A549 (cell line): ENCODE measurements around the gene SBNO2. TPM values are rescaled to one million over a fixed set of nuclear protein-coding genes. Genes with fewer than 3 reads are reported as not detected.

ENCODE experiments used
- BCL3 ChIP-seq: fragments of >200 bp; sonication (Bioruptor Twin); formaldehyde crosslinking; IDR thresholded peaks from 3 replicates; pipeline ENCODE4 v1.6.1; 2016
- BHLHE40 ChIP-seq: IDR thresholded peaks from 2 replicates; pipeline ENCODE4 v1.6.1; 2012; ENCODE audit warnings: low read depth, low read length, inconsistent platforms
- CBX8 ChIP-seq: fragments of 200-600 bp; sonication (generic); IDR thresholded peaks from 2 replicates; pipeline ENCODE4 v1.6.1; 2016
- CEBPB ChIP-seq, 2 experiments: fragments of >200 bp in 1 of 2; sonication (Bioruptor Twin) in 1 of 2; formaldehyde crosslinking in 1 of 2; IDR thresholded peaks; 2 replicates each; pipeline ENCODE4 v1.6.1; 2012 to 2016
- CHD2 ChIP-seq: fragments of 150-350 bp; IDR thresholded peaks from 2 replicates; pipeline ENCODE4 v1.6.1; 2014; ENCODE audit warnings: low read length; ENCODE audit not compliant: partially characterized antibody
- CHD4 ChIP-seq: fragments of 200-600 bp; sonication (generic); IDR thresholded peaks from 2 replicates; pipeline ENCODE4 v1.6.1; 2016; ENCODE audit warnings: antibody characterized with exemption, mild to moderate bottlenecking, borderline replicate concordance
- EHMT2 ChIP-seq: fragments of 200-600 bp; sonication (generic); IDR thresholded peaks from 2 replicates; pipeline ENCODE4 v1.6.1; 2016; ENCODE audit warnings: antibody characterized with exemption, low read depth, mild to moderate bottlenecking, moderate library complexity
- ELK1 ChIP-seq: fragments of 150-350 bp; IDR thresholded peaks from 2 replicates; pipeline ENCODE4 v1.6.1; 2014; ENCODE audit warnings: low read depth, mild to moderate bottlenecking, low read length
- ESRRA ChIP-seq: fragments of 150-350 bp; IDR thresholded peaks from 2 replicates; pipeline ENCODE4 v1.6.1; 2014; ENCODE audit warnings: mild to moderate bottlenecking, low read length, borderline replicate concordance
- FOSB ChIP-seq: fragments of 250-450 bp; sonication (Bioruptor Pico); IDR thresholded peaks from 2 replicates; pipeline ENCODE4 v1.5.0; 2020; ENCODE audit warnings: mild to moderate bottlenecking, moderate library complexity
- FOXS1 ChIP-seq: fragments of 250-450 bp; sonication (Bioruptor Pico); IDR thresholded peaks from 2 replicates; pipeline ENCODE4 v1.5.0; 2020; ENCODE audit warnings: mild to moderate bottlenecking, moderate library complexity
- GATA3 ChIP-seq: IDR thresholded peaks from 2 replicates; pipeline ENCODE4 v1.6.1; 2012; ENCODE audit warnings: borderline replicate concordance
- HES2 ChIP-seq: fragments of >200 bp; sonication (Bioruptor Twin); formaldehyde crosslinking; IDR thresholded peaks from 2 replicates; pipeline ENCODE4 v1.6.1; 2016
- HOXA7 ChIP-seq: fragments of 250-450 bp; sonication (Bioruptor Pico); IDR thresholded peaks from 2 replicates; pipeline ENCODE4 v1.5.0; 2020; ENCODE audit warnings: mild to moderate bottlenecking, moderate library complexity
- HOXB13 ChIP-seq: fragments of 250-450 bp; sonication (Bioruptor Pico); IDR thresholded peaks from 2 replicates; pipeline ENCODE4 v1.5.0; 2020; ENCODE audit warnings: low read depth, mild to moderate bottlenecking, moderate library complexity
- HOXB5 ChIP-seq: fragments of 250-450 bp; sonication (Bioruptor Pico); IDR thresholded peaks from 2 replicates; pipeline ENCODE4 v1.5.0; 2020; ENCODE audit warnings: mild to moderate bottlenecking, moderate library complexity
- JUN ChIP-seq, 2 experiments: fragments of >200 bp; sonication (Bioruptor Twin); formaldehyde crosslinking; IDR thresholded peaks; 2 replicates in 1 of 2; 3 replicates in 1 of 2; pipeline ENCODE4 v1.6.1; 2016 to 2017
- JUNB ChIP-seq: fragments of >200 bp; sonication (Bioruptor Twin); formaldehyde crosslinking; IDR thresholded peaks from 2 replicates; pipeline ENCODE4 v1.6.1; 2016
- MAX ChIP-seq: IDR thresholded peaks from 2 replicates; pipeline ENCODE4 v1.6.1; 2012
- MYC ChIP-seq: IDR thresholded peaks from 2 replicates; pipeline ENCODE4 v1.6.1; 2012; ENCODE audit warnings: mild to moderate bottlenecking, inconsistent platforms, low read length, improper control_type of control experiment, borderline replicate concordance
- NFE2L2 ChIP-seq: fragments of 150-350 bp; conservative IDR thresholded peaks from 2 replicates; pipeline ENCODE4 v1.6.1; 2014; ENCODE audit warnings: low read length
- NR3C1 ChIP-seq: fragments of >200 bp; sonication (Bioruptor Twin); formaldehyde crosslinking; IDR thresholded peaks from 3 replicates; pipeline ENCODE4 v1.6.1; 2017
- PHF8 ChIP-seq: fragments of 200-600 bp; sonication (generic); IDR thresholded peaks from 2 replicates; pipeline ENCODE4 v1.6.1; 2016; ENCODE audit warnings: low read depth, mild to moderate bottlenecking, antibody characterized with exemption, moderate library complexity, borderline replicate concordance
- RAD21 ChIP-seq, 2 experiments: fragments of >200 bp in 1 of 2; sonication (Bioruptor Twin) in 1 of 2; formaldehyde crosslinking in 1 of 2; IDR thresholded peaks in 1 of 2; conservative IDR thresholded peaks in 1 of 2; 2 replicates in 1 of 2; 3 replicates in 1 of 2; pipeline ENCODE4 v1.6.1; 2012 to 2018; ENCODE audit warnings: inconsistent platforms in 1 of 2
- RARB ChIP-seq: fragments of 250-450 bp; sonication (Bioruptor Pico); IDR thresholded peaks from 2 replicates; pipeline ENCODE4 v1.8.0; 2021; ENCODE audit warnings: mild to moderate bottlenecking, moderate library complexity
- REST ChIP-seq: fragments of 200-600 bp; sonication (generic); IDR thresholded peaks from 2 replicates; pipeline ENCODE4 v1.6.1; 2016; ENCODE audit warnings: antibody characterized with exemption, mild to moderate bottlenecking, moderate library complexity
- SMC3 ChIP-seq: fragments of >200 bp; sonication (Bioruptor Twin); formaldehyde crosslinking; IDR thresholded peaks from 3 replicates; pipeline ENCODE4 v1.6.1; 2018; ENCODE audit warnings: inconsistent platforms
- SREBF2 ChIP-seq: fragments of 450-650 bp; IDR thresholded peaks from 2 replicates; pipeline ENCODE4 v1.6.1; 2014; ENCODE audit warnings: mild to moderate bottlenecking, moderate library complexity
- ZC3H11A ChIP-seq: fragments of 450-650 bp; IDR thresholded peaks from 2 replicates; pipeline ENCODE4 v1.6.1; 2014; ENCODE audit warnings: antibody characterized with exemption, mild to moderate bottlenecking
- ZFP36 ChIP-seq: fragments of 450-650 bp; IDR thresholded peaks from 2 replicates; pipeline ENCODE4 v1.6.1; 2014; ENCODE audit warnings: borderline replicate concordance; ENCODE audit not compliant: partially characterized antibody
- ZNF302 ChIP-seq: fragments of 250-450 bp; sonication (Bioruptor Pico); IDR thresholded peaks from 2 replicates; pipeline ENCODE4 v1.9.0; 2021; ENCODE audit warnings: inconsistent platforms, mild to moderate bottlenecking, moderate library complexity
- polyA plus RNA-seq, 4 experiments: library from polyadenylated mRNA; depleted of rRNA in 3 of 4; stranded (reverse); fragments of >200 nt; fragmentation: RNase III in 1 of 4; extraction: RNeasy Plus Mini Kit Qiagen cat#74134 plus additional on column Dnase treatment in 1 of 4; gene quantifications; 2 replicates in 3 of 4; 3 replicates in 1 of 4; pipeline ENCODE4 v1.2.3, GENCODE V29; 2011 to 2017
- TF ChIP-seq, protein P1 (sequence below): fragments of >200 bp; sonication (Bioruptor Twin); formaldehyde crosslinking; IDR thresholded peaks from 3 replicates; pipeline ENCODE4 v1.5.1; 2016
- TF ChIP-seq, protein P2 (sequence below): IDR thresholded peaks from 2 replicates; pipeline ENCODE4 v1.6.1; 2012; ENCODE audit warnings: low read depth, borderline replicate concordance
- TF ChIP-seq, protein P3 (sequence below): fragments of 250-450 bp; sonication (Bioruptor Pico); IDR thresholded peaks from 2 replicates; pipeline ENCODE4 v1.5.0; 2020; ENCODE audit warnings: low read depth, mild to moderate bottlenecking, moderate library complexity

The SBNO2 gene
- polyA plus RNA-seq, 2 of the 4 experiments (the other 2 are of a cell fraction), result 6.8 to 27.0 TPM

DNA sequence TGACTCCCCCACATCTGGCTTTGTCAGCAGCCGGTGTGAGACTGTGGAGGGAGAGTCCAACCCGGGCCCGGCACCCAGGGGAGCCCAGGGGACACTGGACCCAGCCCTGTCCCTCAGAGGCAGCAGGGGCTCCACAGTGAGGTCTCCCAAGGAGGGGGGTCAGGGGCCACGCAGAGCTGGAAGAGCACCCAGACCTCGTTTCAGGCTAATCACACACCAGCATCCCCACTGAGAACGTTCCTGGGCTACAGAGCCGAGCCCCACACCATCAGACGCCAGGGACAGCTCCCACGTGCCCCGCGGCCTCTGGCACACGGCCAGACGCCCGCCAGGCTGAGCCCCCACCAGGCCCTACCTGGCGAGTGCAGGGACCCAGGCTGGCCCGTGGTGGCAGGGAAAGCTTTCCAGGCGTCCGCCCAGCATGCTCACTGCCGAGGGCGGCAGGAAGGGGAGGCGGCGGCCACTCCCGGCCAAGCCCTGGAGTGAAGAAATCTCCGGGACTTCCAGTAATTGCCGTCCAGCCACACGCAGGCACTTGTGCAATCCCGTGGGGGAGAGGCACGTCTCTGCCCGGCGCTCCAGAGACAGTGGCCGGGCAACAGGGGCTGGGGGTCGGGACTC lies 19.2 kb downstream of the SBNO2 start (continued):
- no peak for TF ChIP-seq CHD4
- no peak; a peak in 1 of 5 replicates for TF ChIP-seq RAD21 (conservative IDR thresholded peaks at IDR 0.05 in 1 of 2, IDR thresholded peaks at IDR 0.05 in 1 of 2)
- TF ChIP-seq BCL3, result no peak
- TF ChIP-seq FOSB (CRISPR knock-in tag), result no peak
- TF ChIP-seq, protein P1, sequence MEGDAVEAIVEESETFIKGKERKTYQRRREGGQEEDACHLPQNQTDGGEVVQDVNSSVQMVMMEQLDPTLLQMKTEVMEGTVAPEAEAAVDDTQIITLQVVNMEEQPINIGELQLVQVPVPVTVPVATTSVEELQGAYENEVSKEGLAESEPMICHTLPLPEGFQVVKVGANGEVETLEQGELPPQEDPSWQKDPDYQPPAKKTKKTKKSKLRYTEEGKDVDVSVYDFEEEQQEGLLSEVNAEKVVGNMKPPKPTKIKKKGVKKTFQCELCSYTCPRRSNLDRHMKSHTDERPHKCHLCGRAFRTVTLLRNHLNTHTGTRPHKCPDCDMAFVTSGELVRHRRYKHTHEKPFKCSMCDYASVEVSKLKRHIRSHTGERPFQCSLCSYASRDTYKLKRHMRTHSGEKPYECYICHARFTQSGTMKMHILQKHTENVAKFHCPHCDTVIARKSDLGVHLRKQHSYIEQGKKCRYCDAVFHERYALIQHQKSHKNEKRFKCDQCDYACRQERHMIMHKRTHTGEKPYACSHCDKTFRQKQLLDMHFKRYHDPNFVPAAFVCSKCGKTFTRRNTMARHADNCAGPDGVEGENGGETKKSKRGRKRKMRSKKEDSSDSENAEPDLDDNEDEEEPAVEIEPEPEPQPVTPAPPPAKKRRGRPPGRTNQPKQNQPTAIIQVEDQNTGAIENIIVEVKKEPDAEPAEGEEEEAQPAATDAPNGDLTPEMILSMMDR, result no peak
- no peak for TF ChIP-seq JUNB
- no peak for TF ChIP-seq BHLHE40
- TF ChIP-seq HOXB13 (CRISPR knock-in tag), result peak; percentile 66; the same call in 1 of the 2 replicates
- TF ChIP-seq ELK1, result no peak
- TF ChIP-seq RARB (CRISPR knock-in tag), result no peak
- TF ChIP-seq HOXB5 (CRISPR knock-in tag), result no peak
- peak; percentile 39 to 84; a peak in 4 of 5 replicates for TF ChIP-seq JUN (IDR thresholded peaks at IDR 0.05)
- no peak for TF ChIP-seq REST
- TF ChIP-seq FOXS1 (CRISPR knock-in tag), result no peak
- no peak for TF ChIP-seq CHD2
- TF ChIP-seq GATA3, result no peak
- TF ChIP-seq MYC, result peak; percentile 60; the same call in 1 of the 2 replicates
- TF ChIP-seq, protein P2, sequence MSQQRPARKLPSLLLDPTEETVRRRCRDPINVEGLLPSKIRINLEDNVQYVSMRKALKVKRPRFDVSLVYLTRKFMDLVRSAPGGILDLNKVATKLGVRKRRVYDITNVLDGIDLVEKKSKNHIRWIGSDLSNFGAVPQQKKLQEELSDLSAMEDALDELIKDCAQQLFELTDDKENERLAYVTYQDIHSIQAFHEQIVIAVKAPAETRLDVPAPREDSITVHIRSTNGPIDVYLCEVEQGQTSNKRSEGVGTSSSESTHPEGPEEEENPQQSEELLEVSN, result no peak
- peak; percentile 93 to 97 for TF ChIP-seq CEBPB (IDR thresholded peaks at IDR 0.05)
- no peak for TF ChIP-seq ZC3H11A
- TF ChIP-seq NR3C1, result no peak
- no peak for TF ChIP-seq SREBF2
- no peak for TF ChIP-seq EHMT2
- 0 out of 2 replicates have a peak, but pooled peaks have one; percentile 44 for TF ChIP-seq HES2
- no peak for TF ChIP-seq CBX8
- no peak for TF ChIP-seq NFE2L2
- no peak for TF ChIP-seq ZFP36
- TF ChIP-seq ZNF302 (CRISPR knock-in tag), result no peak
- no peak for TF ChIP-seq HOXA7 (CRISPR knock-in tag)
- TF ChIP-seq MAX, result no peak; the same call in 1 of the 2 replicates
- TF ChIP-seq ESRRA, result no peak
- no peak for TF ChIP-seq PHF8
- TF ChIP-seq SMC3, result 0 out of 3 replicates have a peak, but pooled peaks have one; percentile 14
- TF ChIP-seq, protein P3, sequence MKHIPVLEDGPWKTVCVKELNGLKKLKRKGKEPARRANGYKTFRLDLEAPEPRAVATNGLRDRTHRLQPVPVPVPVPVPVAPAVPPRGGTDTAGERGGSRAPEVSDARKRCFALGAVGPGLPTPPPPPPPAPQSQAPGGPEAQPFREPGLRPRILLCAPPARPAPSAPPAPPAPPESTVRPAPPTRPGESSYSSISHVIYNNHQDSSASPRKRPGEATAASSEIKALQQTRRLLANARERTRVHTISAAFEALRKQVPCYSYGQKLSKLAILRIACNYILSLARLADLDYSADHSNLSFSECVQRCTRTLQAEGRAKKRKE (CRISPR knock-in tag), result no peak
